SK-N-SH treated with all-trans-retinoic acid at 6 μM for 48 hours (cell line): ENCODE results near the gene RGMA.

Source experiments
- ATAC-seq: fragments of 200-7000 bp; cut with Tn5 transposase; 3 replicates; pipeline ENCODE4 v1.9.1; 2020; ENCODE audit warnings: mild to moderate bottlenecking, moderate library complexity
- BACH2 ChIP-seq: fragments of 250-450 bp; sonication (Bioruptor Pico); IDR thresholded peaks from 2 replicates; pipeline ENCODE4 v1.9.0; 2021; ENCODE audit warnings: mild to moderate bottlenecking, borderline replicate concordance
- ESRRG ChIP-seq: fragments of 250-450 bp; sonication (Bioruptor Pico); IDR thresholded peaks from 2 replicates; pipeline ENCODE4 v1.6.1; 2021; ENCODE audit warnings: mild to moderate bottlenecking
- GLIS3 ChIP-seq: fragments of 250-450 bp; sonication (Bioruptor Pico); IDR thresholded peaks from 2 replicates; pipeline ENCODE4 v1.5.0; 2020; ENCODE audit warnings: mild to moderate bottlenecking, moderate library complexity
- ISL1 ChIP-seq: fragments of 250-450 bp; sonication (Bioruptor Pico); IDR thresholded peaks from 2 replicates; pipeline ENCODE4 v2.1.2; 2022; ENCODE audit warnings: mild to moderate bottlenecking, moderate library complexity
- OSR1 ChIP-seq: fragments of 250-450 bp; sonication (Bioruptor Pico); IDR thresholded peaks from 2 replicates; pipeline ENCODE4 v1.8.0; 2022; ENCODE audit warnings: moderate library complexity, mild to moderate bottlenecking, inconsistent platforms
- PPARA ChIP-seq: fragments of 250-450 bp; sonication (Bioruptor Pico); IDR thresholded peaks from 2 replicates; pipeline ENCODE4 v1.5.0; 2020; ENCODE audit warnings: mild to moderate bottlenecking, borderline replicate concordance
- SNAI2 ChIP-seq: fragments of 250-450 bp; sonication (Bioruptor Pico); IDR thresholded peaks from 2 replicates; pipeline ENCODE4 v1.5.0; 2020; ENCODE audit warnings: mild to moderate bottlenecking, moderate library complexity
- TCF4 ChIP-seq: fragments of 250-450 bp; sonication (Bioruptor Pico); IDR thresholded peaks from 2 replicates; pipeline ENCODE4 v1.8.0; 2021; ENCODE audit warnings: mild to moderate bottlenecking, moderate library complexity, borderline replicate concordance
- TOX ChIP-seq: fragments of 250-450 bp; sonication (Bioruptor Pico); IDR thresholded peaks from 2 replicates; pipeline ENCODE4 v1.8.0; 2021; ENCODE audit warnings: mild to moderate bottlenecking, moderate library complexity, borderline replicate concordance
- ZC3H10 ChIP-seq: fragments of 250-450 bp; sonication (Bioruptor Pico); IDR thresholded peaks from 2 replicates; pipeline ENCODE4 v1.5.1; 2021; ENCODE audit warnings: mild to moderate bottlenecking, moderate library complexity
- ZFP3 ChIP-seq: fragments of 250-450 bp; sonication (Bioruptor Pico); IDR thresholded peaks from 2 replicates; pipeline ENCODE4 v1.5.0; 2020; ENCODE audit warnings: mild to moderate bottlenecking, moderate library complexity
- ZNF70 ChIP-seq: fragments of 450-650 bp; formaldehyde crosslinking; IDR thresholded peaks from 2 replicates; pipeline ENCODE4 v1.5.0; 2020; ENCODE audit warnings: mild to moderate bottlenecking, moderate library complexity
- TF ChIP-seq, protein P1 (sequence below): fragments of 250-450 bp; sonication (Bioruptor Pico); IDR thresholded peaks from 2 replicates; pipeline ENCODE4 v1.5.1; 2020; ENCODE audit warnings: low read depth, mild to moderate bottlenecking, moderate library complexity
- TF ChIP-seq, protein P2 (sequence below): fragments of 250-450 bp; sonication (Bioruptor Pico); IDR thresholded peaks from 2 replicates; pipeline ENCODE4 v1.8.0; 2021; ENCODE audit warnings: low read depth, mild to moderate bottlenecking, moderate library complexity, borderline replicate concordance
- TF ChIP-seq, protein P3 (sequence below): fragments of 250-450 bp; sonication (Bioruptor Pico); IDR thresholded peaks from 2 replicates; pipeline ENCODE4 v1.5.0; 2020; ENCODE audit warnings: mild to moderate bottlenecking, moderate library complexity
- TF ChIP-seq, protein P4 (sequence below): fragments of 250-450 bp; sonication (Bioruptor Pico); IDR thresholded peaks from 2 replicates; pipeline ENCODE4 v1.5.1; 2021; ENCODE audit warnings: mild to moderate bottlenecking, moderate library complexity
- TF ChIP-seq, protein P5 (sequence below): fragments of 250-450 bp; sonication (Bioruptor Pico); IDR thresholded peaks from 2 replicates; pipeline ENCODE4 v1.8.0; 2020; ENCODE audit warnings: mild to moderate bottlenecking, moderate library complexity, borderline replicate concordance

Gene RGMA

DNA sequence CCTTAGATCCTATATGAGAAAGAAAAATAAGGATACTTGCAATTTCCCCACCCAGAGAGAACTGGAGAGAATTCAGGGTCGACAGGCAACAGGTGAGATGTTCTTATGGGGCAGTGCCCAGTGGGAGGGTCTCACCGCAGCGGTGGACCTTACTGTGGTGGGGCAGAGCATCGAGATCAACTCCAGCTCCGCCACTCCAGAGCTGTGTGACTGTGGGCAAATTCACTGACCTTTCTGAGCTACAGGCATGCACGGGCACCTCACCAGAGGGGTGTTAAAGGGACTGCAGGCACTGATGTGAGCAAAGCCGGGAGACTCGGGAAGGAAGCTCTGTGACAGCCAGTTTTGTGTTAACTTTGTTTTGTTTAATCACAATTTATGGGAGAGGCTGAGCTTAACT lies 30.9 kb downstream of the RGMA start:
- ATAC-seq, result no peak
- TF ChIP-seq ISL1 (CRISPR knock-in tag) (no peak), PPARA (CRISPR knock-in tag) (no peak), ESRRG (no peak), ZC3H10 (CRISPR knock-in tag) (no peak), BACH2 (CRISPR knock-in tag) (no peak), ZNF70 (no peak), TCF4 (CRISPR knock-in tag) (no peak), ZFP3 (no peak), GLIS3 (no peak), SNAI2 (CRISPR knock-in tag) (no peak), OSR1 (CRISPR knock-in tag) (no peak), TOX (CRISPR knock-in tag) (no peak)
- TF ChIP-seq, protein P1, sequence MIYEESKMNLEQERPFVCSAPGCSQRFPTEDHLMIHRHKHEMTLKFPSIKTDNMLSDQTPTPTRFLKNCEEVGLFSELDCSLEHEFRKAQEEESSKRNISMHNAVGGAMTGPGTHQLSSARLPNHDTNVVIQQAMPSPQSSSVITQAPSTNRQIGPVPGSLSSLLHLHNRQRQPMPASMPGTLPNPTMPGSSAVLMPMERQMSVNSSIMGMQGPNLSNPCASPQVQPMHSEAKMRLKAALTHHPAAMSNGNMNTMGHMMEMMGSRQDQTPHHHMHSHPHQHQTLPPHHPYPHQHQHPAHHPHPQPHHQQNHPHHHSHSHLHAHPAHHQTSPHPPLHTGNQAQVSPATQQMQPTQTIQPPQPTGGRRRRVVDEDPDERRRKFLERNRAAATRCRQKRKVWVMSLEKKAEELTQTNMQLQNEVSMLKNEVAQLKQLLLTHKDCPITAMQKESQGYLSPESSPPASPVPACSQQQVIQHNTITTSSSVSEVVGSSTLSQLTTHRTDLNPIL, result no peak
- TF ChIP-seq, protein P2, sequence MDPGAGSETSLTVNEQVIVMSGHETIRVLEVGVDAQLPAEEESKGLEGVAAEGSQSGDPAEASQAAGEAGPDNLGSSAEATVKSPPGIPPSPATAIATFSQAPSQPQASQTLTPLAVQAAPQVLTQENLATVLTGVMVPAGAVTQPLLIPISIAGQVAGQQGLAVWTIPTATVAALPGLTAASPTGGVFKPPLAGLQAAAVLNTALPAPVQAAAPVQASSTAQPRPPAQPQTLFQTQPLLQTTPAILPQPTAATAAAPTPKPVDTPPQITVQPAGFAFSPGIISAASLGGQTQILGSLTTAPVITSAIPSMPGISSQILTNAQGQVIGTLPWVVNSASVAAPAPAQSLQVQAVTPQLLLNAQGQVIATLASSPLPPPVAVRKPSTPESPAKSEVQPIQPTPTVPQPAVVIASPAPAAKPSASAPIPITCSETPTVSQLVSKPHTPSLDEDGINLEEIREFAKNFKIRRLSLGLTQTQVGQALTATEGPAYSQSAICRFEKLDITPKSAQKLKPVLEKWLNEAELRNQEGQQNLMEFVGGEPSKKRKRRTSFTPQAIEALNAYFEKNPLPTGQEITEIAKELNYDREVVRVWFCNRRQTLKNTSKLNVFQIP (CRISPR knock-in tag), result no peak
- TF ChIP-seq, protein P3, sequence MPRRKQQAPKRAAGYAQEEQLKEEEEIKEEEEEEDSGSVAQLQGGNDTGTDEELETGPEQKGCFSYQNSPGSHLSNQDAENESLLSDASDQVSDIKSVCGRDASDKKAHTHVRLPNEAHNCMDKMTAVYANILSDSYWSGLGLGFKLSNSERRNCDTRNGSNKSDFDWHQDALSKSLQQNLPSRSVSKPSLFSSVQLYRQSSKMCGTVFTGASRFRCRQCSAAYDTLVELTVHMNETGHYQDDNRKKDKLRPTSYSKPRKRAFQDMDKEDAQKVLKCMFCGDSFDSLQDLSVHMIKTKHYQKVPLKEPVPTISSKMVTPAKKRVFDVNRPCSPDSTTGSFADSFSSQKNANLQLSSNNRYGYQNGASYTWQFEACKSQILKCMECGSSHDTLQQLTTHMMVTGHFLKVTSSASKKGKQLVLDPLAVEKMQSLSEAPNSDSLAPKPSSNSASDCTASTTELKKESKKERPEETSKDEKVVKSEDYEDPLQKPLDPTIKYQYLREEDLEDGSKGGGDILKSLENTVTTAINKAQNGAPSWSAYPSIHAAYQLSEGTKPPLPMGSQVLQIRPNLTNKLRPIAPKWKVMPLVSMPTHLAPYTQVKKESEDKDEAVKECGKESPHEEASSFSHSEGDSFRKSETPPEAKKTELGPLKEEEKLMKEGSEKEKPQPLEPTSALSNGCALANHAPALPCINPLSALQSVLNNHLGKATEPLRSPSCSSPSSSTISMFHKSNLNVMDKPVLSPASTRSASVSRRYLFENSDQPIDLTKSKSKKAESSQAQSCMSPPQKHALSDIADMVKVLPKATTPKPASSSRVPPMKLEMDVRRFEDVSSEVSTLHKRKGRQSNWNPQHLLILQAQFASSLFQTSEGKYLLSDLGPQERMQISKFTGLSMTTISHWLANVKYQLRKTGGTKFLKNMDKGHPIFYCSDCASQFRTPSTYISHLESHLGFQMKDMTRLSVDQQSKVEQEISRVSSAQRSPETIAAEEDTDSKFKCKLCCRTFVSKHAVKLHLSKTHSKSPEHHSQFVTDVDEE (CRISPR knock-in tag), result no peak
- TF ChIP-seq, protein P4, sequence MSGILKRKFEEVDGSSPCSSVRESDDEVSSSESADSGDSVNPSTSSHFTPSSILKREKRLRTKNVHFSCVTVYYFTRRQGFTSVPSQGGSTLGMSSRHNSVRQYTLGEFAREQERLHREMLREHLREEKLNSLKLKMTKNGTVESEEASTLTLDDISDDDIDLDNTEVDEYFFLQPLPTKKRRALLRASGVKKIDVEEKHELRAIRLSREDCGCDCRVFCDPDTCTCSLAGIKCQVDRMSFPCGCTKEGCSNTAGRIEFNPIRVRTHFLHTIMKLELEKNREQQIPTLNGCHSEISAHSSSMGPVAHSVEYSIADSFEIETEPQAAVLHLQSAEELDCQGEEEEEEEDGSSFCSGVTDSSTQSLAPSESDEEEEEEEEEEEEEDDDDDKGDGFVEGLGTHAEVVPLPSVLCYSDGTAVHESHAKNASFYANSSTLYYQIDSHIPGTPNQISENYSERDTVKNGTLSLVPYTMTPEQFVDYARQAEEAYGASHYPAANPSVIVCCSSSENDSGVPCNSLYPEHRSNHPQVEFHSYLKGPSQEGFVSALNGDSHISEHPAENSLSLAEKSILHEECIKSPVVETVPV (CRISPR knock-in tag), result no peak
- TF ChIP-seq, protein P5, sequence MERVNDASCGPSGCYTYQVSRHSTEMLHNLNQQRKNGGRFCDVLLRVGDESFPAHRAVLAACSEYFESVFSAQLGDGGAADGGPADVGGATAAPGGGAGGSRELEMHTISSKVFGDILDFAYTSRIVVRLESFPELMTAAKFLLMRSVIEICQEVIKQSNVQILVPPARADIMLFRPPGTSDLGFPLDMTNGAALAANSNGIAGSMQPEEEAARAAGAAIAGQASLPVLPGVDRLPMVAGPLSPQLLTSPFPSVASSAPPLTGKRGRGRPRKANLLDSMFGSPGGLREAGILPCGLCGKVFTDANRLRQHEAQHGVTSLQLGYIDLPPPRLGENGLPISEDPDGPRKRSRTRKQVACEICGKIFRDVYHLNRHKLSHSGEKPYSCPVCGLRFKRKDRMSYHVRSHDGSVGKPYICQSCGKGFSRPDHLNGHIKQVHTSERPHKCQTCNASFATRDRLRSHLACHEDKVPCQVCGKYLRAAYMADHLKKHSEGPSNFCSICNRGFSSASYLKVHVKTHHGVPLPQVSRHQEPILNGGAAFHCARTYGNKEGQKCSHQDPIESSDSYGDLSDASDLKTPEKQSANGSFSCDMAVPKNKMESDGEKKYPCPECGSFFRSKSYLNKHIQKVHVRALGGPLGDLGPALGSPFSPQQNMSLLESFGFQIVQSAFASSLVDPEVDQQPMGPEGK (CRISPR knock-in tag), result no peak
- TF ChIP-seq, all 23 proteins: peak for 0

DNA sequence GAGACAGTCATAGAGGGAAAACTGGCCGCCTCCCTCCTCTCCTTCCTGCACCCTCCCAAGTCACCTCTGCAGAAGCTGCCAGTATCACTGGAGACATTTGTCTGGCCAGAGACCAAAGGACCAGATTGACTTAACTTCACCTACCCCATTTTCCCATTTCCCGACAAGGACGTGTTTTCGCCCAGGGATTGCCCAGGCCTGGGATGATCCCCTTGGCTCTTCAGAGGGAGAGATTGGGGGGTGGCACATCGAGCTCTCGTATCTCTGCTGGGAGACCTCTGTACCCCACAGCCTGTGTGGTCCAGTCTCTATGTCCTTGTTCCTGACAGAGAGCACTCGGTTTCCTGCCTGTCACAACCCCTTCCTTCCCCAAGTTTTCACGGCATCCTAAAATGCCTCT lies 31.4 kb downstream of the RGMA start:
- TF ChIP-seq, protein P4 (CRISPR knock-in tag), result no peak
- no peak for TF ChIP-seq ISL1 (CRISPR knock-in tag)
- no peak for ATAC-seq

DNA sequence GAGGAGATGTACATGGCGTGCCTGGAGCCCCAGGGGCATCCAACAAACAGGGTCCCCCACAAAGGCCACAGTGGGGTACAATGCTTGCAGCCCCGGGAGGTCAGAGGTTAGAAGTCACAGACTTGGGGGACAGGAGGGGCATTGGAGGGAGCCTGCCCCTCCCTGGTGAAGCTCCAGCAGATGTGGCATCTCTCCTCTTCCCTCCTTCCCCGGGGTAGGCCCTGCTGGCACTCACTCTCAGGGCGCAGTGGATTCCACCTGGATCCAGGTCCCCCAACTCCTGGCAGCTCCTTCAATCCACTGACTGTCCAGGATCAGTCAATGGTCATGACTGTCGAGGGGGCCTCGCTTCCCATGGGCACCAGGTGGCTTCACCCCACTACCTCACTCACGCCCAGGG lies 32.2 kb downstream of the RGMA start:
- ATAC-seq, result no peak
- TF ChIP-seq, protein P3 (CRISPR knock-in tag), result no peak
- no peak for TF ChIP-seq ISL1 (CRISPR knock-in tag)
- TF ChIP-seq, protein P5 (CRISPR knock-in tag), result no peak
- TF ChIP-seq, protein P4 (CRISPR knock-in tag), result no peak
- TF ChIP-seq, protein P2 (CRISPR knock-in tag), result no peak
